Measurements from ENCODE around the gene MPHOSPH8.
"Not testable (repeated sequence)": the region's sequence is repeated elsewhere in the genome, so short reads cannot be mapped to it uniquely, and the experiment has no call there.

Gene MPHOSPH8

GRCh38 chr13:19681517-19681916 lies 48.1 kb downstream of the MPHOSPH8 start:
- no peak for DNase-seq (ENCODE audit: low read depth in 2 of 3, low spot score in 1 of 3)

- DNase-seq (ENCODE audit: low read depth in 2 of 3, low spot score in 1 of 3): no peak
Observed at GRCh38 chr13:19685034-19685433, 51.6 kb downstream of the MPHOSPH8 start.

GRCh38 chr13:19685437-19685836 lies 52.0 kb downstream of the MPHOSPH8 start:
- DNase-seq (ENCODE audit: low read depth in 2 of 3, low spot score in 1 of 3): no peak

- DNase-seq (ENCODE audit: low read depth in 2 of 3, low spot score in 1 of 3): not testable (repeated sequence)
Observed at GRCh38 chr13:19691447-19691846, 58.0 kb downstream of the MPHOSPH8 start.

- no peak for DNase-seq (ENCODE audit: low read depth in 2 of 3, low spot score in 1 of 3)
Observed at GRCh38 chr13:19695428-19695827, 62.0 kb downstream of the MPHOSPH8 start.

- DNase-seq (ENCODE audit: low read depth in 2 of 3, low spot score in 1 of 3): no peak
Observed at GRCh38 chr13:19695829-19696228, 62.4 kb downstream of the MPHOSPH8 start.

- DNase-seq (ENCODE audit: low read depth in 2 of 3, low spot score in 1 of 3): not testable (repeated sequence)
Observed at GRCh38 chr13:19700963-19701362, 67.5 kb downstream of the MPHOSPH8 start.

GRCh38 chr13:19701619-19702018 lies 68.2 kb downstream of the MPHOSPH8 start:
- not testable (repeated sequence) for DNase-seq (ENCODE audit: low read depth in 2 of 3, low spot score in 1 of 3)

GRCh38 chr13:19704256-19704655 lies 70.8 kb downstream of the MPHOSPH8 start:
- DNase-seq (ENCODE audit: low read depth in 2 of 3, low spot score in 1 of 3): not testable (repeated sequence)

GRCh38 chr13:19709039-19709438 lies 75.6 kb downstream of the MPHOSPH8 start:
- DNase-seq (ENCODE audit: low read depth in 2 of 3, low spot score in 1 of 3): not testable (repeated sequence)

GRCh38 chr13:19709782-19710181 lies 76.3 kb downstream of the MPHOSPH8 start:
- not testable (repeated sequence) for DNase-seq (ENCODE audit: low read depth in 2 of 3, low spot score in 1 of 3)

- DNase-seq (ENCODE audit: low read depth in 2 of 3, low spot score in 1 of 3): peak in 1 of 3 donors; percentile 14
Observed at GRCh38 chr13:19713186-19713965, 79.9 kb downstream of the MPHOSPH8 start.

- DNase-seq (ENCODE audit: low read depth in 2 of 3, low spot score in 1 of 3): no peak
Observed at GRCh38 chr13:19720039-19720438, 86.6 kb downstream of the MPHOSPH8 start.

Measured in stimulated activated CD4-positive, alpha-beta T cell treated with anti-CD3 and anti-CD28 coated beads, Interleukin-12 subunit alpha, Interleukin-12 subunit beta, amount 100 ng/mL, for 48 hours (primary cell).